MM.1S (cell line): ENCODE results near the gene ADGRL3.

Source experiments
- CTCF ChIP-seq: fragments of 300-600 bp; sonication (generic); IDR thresholded peaks from 2 replicates; pipeline ENCODE4 v1.5.1; 2016; ENCODE audit warnings: antibody characterized with exemption, low read length, mixed read lengths
- EZH2 ChIP-seq: fragments of 300-600 bp; sonication (generic); optimal IDR thresholded peaks from 2 replicates; pipeline ENCODE3; 2017; ENCODE audit warnings: low read depth, mild to moderate bottlenecking, antibody characterized with exemption, low read length, mixed read lengths

- no peak for TF ChIP-seq CTCF
- TF ChIP-seq EZH2 = no peak
These were observed 322.2 kb downstream of the ADGRL3 start for GRCh38 chr4:61522312-61522711.
